Measurements from ENCODE around the gene PTP4A1. TPM values are rescaled to one million over a fixed set of nuclear protein-coding genes. Genes with fewer than 3 reads are reported as not detected.

Gene PTP4A1
- total and polyA plus RNA-seq, 2 of the 13 experiments (the other 11 are each of a cell fraction or from before 2014, with no cell fraction given), result 141 to 376 TPM

GRCh38 chr6:63573076-63573898, 1.0 kb downstream of the PTP4A1 start (continued):
- TF ChIP-seq ELK4 (CRISPR knock-in tag; IDR thresholded peaks at IDR 0.05; ENCODE audit: borderline replicate concordance), result 0 out of 2 replicates have a peak, but pooled peaks have one; percentile 19
- no peak for TF ChIP-seq ZBTB4 (CRISPR knock-in tag; IDR thresholded peaks at IDR 0.05; ENCODE audit: borderline replicate concordance)
- TF ChIP-seq MXD3 (CRISPR knock-in tag; IDR thresholded peaks at IDR 0.05), result peak; percentile 83
- no peak for TF ChIP-seq CHCHD3 (CRISPR knock-in tag; IDR thresholded peaks at IDR 0.05)
- 0 out of 2 replicates have a peak, but pooled peaks have one; percentile 74 for TF ChIP-seq ZMAT5 (CRISPR knock-in tag; IDR thresholded peaks at IDR 0.05; ENCODE audit: borderline replicate concordance, low read depth)
- no peak; the same call in none of the 2 replicates for TF ChIP-seq STAG1 (CRISPR knock-in tag; IDR thresholded peaks at IDR 0.05)
- TF ChIP-seq SOX5 (CRISPR knock-in tag; IDR thresholded peaks at IDR 0.05; ENCODE audit: borderline replicate concordance), result peak; percentile 37; the same call in 1 of the 2 replicates
- TF ChIP-seq TERF1 (CRISPR knock-in tag; IDR thresholded peaks at IDR 0.05), result no peak
- TF ChIP-seq ZNF598 (CRISPR knock-in tag; IDR thresholded peaks at IDR 0.05; ENCODE audit: borderline replicate concordance), result peak; percentile 18; the same call in 1 of the 2 replicates
- no peak; the same call in 1 of the 2 replicates for TF ChIP-seq POLR2AphosphoS2 (IDR thresholded peaks at IDR 0.05; ENCODE audit: low read depth, low read length)
- 0 out of 2 replicates have a peak, but pooled peaks have one; percentile 54 for TF ChIP-seq PPARG (CRISPR knock-in tag; conservative IDR thresholded peaks at IDR 0.05)
- peak; percentile 63; the same call in 1 of the 2 replicates for TF ChIP-seq KMT2B (CRISPR knock-in tag; IDR thresholded peaks at IDR 0.05)
- peak; percentile 89 for TF ChIP-seq ZSCAN30 (CRISPR knock-in tag; IDR thresholded peaks at IDR 0.05)
- peak; percentile 70; the same call in 1 of the 2 replicates for TF ChIP-seq IKZF5 (CRISPR knock-in tag; IDR thresholded peaks at IDR 0.05)
- peak; percentile 54; the same call in 1 of the 2 replicates for TF ChIP-seq ZBTB44 (CRISPR knock-in tag; IDR thresholded peaks at IDR 0.05)
